ENCODE results near the gene BACE2. TPM values are rescaled to one million over a fixed set of nuclear protein-coding genes. Genes with fewer than 3 reads are reported as not detected.

BACE2 gene
- polyA plus RNA-seq, 1 donor (not counting 4 experiments of a cell fraction or from before 2014, with no cell fraction given), result 130 TPM

DNA sequence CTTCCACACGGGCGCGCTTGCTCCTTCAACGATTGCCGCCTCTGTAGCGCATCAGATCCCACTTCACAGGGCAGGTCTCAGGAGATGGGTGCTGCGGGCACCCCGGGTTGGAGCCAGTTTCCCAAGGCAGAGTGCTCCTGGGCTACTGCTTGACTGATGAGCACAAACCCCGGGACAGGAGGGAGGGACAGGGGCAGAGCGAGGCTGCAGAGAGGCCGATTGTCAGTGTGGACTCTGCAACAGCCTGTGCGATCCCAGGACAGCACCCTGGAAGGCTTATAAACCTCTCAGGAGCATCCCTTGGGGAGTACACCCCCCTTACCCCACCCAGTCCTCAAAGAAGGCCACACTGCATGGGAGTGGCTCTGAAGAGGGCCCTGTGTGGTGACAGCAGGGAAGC lies 28.0 kb upstream of the BACE2 start:
- Histone ChIP-seq H3K9me1 (ENCODE audit: control insufficient read depth, extremely low read depth, insufficient read depth, low read length) (no peaks in the 10 kb centered on the region), H2AFZ (ENCODE audit: control insufficient read depth, low read length) (no peak overlapping the region), H3K9ac (ENCODE audit: control insufficient read depth, extremely low read depth, insufficient read depth, low read length) (no peak overlapping the region), H3K36me3 (ENCODE audit: control insufficient read depth in 2 of 2, extremely low read depth in 1 of 2, insufficient read depth in 2 of 2, low read length in 2 of 2) (no peaks in the 10 kb centered on the region), H3K9me3 (ENCODE audit: control insufficient read depth, low read depth, low read length) (no peaks in the 10 kb centered on the region), H3K79me2 (ENCODE audit: control insufficient read depth, insufficient read depth, low read length) (no peaks in the 10 kb centered on the region), H3K27me3 (ENCODE audit: control insufficient read depth, extremely low read depth, insufficient read depth, low read length) (no peaks in the 10 kb centered on the region), H3K4me3 (ENCODE audit: control insufficient read depth in 2 of 3, extremely low read depth in 1 of 3, insufficient read depth in 2 of 3, low read depth in 1 of 3, low read length in 3 of 3) (no peak overlapping the region), H3K4me2 (ENCODE audit: control insufficient read depth, extremely low read depth, insufficient read depth, low read depth, low read length) (no peak overlapping the region), H3K27ac (ENCODE audit: control insufficient read depth, insufficient read depth, low read length) (no peak overlapping the region), H3K4me1 (ENCODE audit: control insufficient read depth, extremely low read depth, insufficient read depth, low read length) (peaks cover 22% of the 10 kb centered on the region), H4K20me1 (ENCODE audit: control insufficient read depth, extremely low read depth, insufficient read depth, low read length) (no peaks in the 10 kb centered on the region)
- DNase-seq (ENCODE audit: low read depth, low spot score) (no peak), FAIRE-seq (no peak)
- TF ChIP-seq CTCF (optimal IDR thresholded peaks at IDR 0.05 in 1 of 3, IDR thresholded peaks at IDR 0.05 in 1 of 3, conservative IDR thresholded peaks at IDR 0.05 in 1 of 3; ENCODE audit: extremely low read depth in 1 of 3, insufficient read depth in 2 of 3, low read length in 3 of 3) (no peak), EZH2 (IDR thresholded peaks at IDR 0.05; ENCODE audit: low read length) (no peak)
- dilution Hi-C loops (cut with MboI; ENCODE audit: extremely low pct_ligation_motif_present, low sequenced_read_pairs), result no loop called here

DNA sequence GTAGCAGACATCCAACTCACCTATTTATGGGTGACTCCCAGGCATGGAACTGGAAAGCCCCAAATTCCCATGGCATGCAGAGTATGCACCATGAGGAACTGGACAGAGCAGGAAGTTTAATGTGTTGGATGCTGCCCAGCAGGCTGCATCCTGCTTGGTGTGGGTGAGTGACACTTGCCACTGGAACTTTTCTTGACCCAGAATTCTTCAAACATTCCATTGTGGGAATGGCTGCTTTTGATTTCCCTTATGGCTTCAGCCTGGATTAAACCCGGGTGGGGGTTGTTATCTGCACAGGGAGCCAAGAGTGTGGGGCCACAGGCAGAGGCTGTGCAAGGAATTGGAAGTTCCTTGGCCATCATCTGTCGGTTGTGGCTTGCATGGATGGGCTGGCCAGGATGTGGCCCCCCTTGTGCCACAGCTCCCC lies 26.9 kb upstream of the BACE2 start:
- TF ChIP-seq CTCF (optimal IDR thresholded peaks at IDR 0.05 in 1 of 3, IDR thresholded peaks at IDR 0.05 in 1 of 3, conservative IDR thresholded peaks at IDR 0.05 in 1 of 3; ENCODE audit: extremely low read depth in 1 of 3, insufficient read depth in 2 of 3, low read length in 3 of 3), result no peak
- Histone ChIP-seq H3K4me3 (ENCODE audit: control insufficient read depth in 2 of 3, extremely low read depth in 1 of 3, insufficient read depth in 2 of 3, low read depth in 1 of 3, low read length in 3 of 3) (no peak overlapping the region), H3K9me1 (ENCODE audit: control insufficient read depth, extremely low read depth, insufficient read depth, low read length) (no peaks in the 10 kb centered on the region), H3K9ac (ENCODE audit: control insufficient read depth, extremely low read depth, insufficient read depth, low read length) (no peak overlapping the region), H2AFZ (ENCODE audit: control insufficient read depth, low read length) (no peak overlapping the region), H3K4me1 (ENCODE audit: control insufficient read depth, extremely low read depth, insufficient read depth, low read length) (peaks cover 22% of the 10 kb centered on the region), H4K20me1 (ENCODE audit: control insufficient read depth, extremely low read depth, insufficient read depth, low read length) (no peaks in the 10 kb centered on the region), H3K9me3 (ENCODE audit: control insufficient read depth, low read depth, low read length) (no peaks in the 10 kb centered on the region), H3K27me3 (ENCODE audit: control insufficient read depth, extremely low read depth, insufficient read depth, low read length) (no peaks in the 10 kb centered on the region), H3K27ac (ENCODE audit: control insufficient read depth, insufficient read depth, low read length) (no peak overlapping the region), H3K36me3 (ENCODE audit: control insufficient read depth in 2 of 2, extremely low read depth in 1 of 2, insufficient read depth in 2 of 2, low read length in 2 of 2) (no peaks in the 10 kb centered on the region), H3K79me2 (ENCODE audit: control insufficient read depth, insufficient read depth, low read length) (no peaks in the 10 kb centered on the region), H3K4me2 (ENCODE audit: control insufficient read depth, extremely low read depth, insufficient read depth, low read depth, low read length) (peak overlapping the region; percentile 20)
- dilution Hi-C loops (cut with MboI; ENCODE audit: extremely low pct_ligation_motif_present, low sequenced_read_pairs), result no loop called here
- peak; percentile 70 for FAIRE-seq
- peak; percentile 17 for DNase-seq (ENCODE audit: low read depth, low spot score)

Data from keratinocyte (primary cell).